Mucosa of descending colon (tissue), 3 donors: ENCODE results near the gene AREG. TPM values are rescaled to one million over a fixed set of nuclear protein-coding genes. Genes with fewer than 3 reads are reported as not detected.
A peak's percentile ranks its signal among the peaks of the same experiment; 100 is the strongest.

Experiments used
- ATAC-seq: fragments of 200-7000 bp; cut with Tn5 transposase; one replicate; pipeline ENCODE4 v1.9.1; 2020; ENCODE audit warnings: mild to moderate bottlenecking, moderate library complexity
- DNase-seq, 3 donors: peaks; one replicate each; pipeline ENCODE4 v3.0.0-alpha.2; 2020
- H3K36me3 ChIP-seq: fragments of 200-600 bp; one replicate; pipeline ENCODE4 v1.8.0; 2021; ENCODE audit warnings: low read depth, mild to moderate bottlenecking
- H3K4me1 ChIP-seq: fragments of 200-600 bp; one replicate; pipeline ENCODE4 v1.8.0; 2021; ENCODE audit warnings: low read depth, mild to moderate bottlenecking
- H3K4me3 ChIP-seq: fragments of 200-600 bp; one replicate; pipeline ENCODE4 v1.8.0; 2021; ENCODE audit warnings: mild to moderate bottlenecking
- H3K9me3 ChIP-seq: fragments of 200-600 bp; one replicate; pipeline ENCODE4 v1.8.0; 2021; ENCODE audit warnings: mild to moderate bottlenecking
- CTCF ChIP-seq: fragments of 200-600 bp; IDR thresholded peaks from one replicate; pipeline ENCODE4 v1.8.0; 2022; ENCODE audit warnings: antibody characterized with exemption, mild to moderate bottlenecking
- intact Hi-C, 2 donors: fragments of 100-400 bp; cut with DNase I in 1 of 2; cut with micrococcal nuclease in 1 of 2; formaldehyde crosslinking; loops; one replicate each; pipeline versions ENCODE4 v1.11.0 to v1.11.1; 2022; cut with DNase I, micrococcal nuclease
- total RNA-seq, 3 donors: library from RNA; stranded (reverse); fragmentation: NEBNext Ultra II Directional in 2 of 3; extraction: Animal tissue kit (Norgen Biotek cat#: 25700) in 2 of 3; gene quantifications; one replicate each; pipeline versions ENCODE4 v1.2.1 to v1.2.4, GENCODE V29; 2021 to 2023
- donor health status: DM: no; HTN: no; CAD: no; lungs with moderate emphysema.
- donor health status: DM: no; HTN: no; CAD: no.
- donor health status: DM: no; HTN: yes; CAD: no.

Gene AREG
- total RNA-seq, 3 donors from 2014 or later: 16.9 to 26.2 (median 18.9) TPM

GRCh38 chr4:74402692-74403456, 42.1 kb upstream of the AREG start:
- ATAC-seq (peak; percentile 23), DNase-seq (no peak)
- TF ChIP-seq CTCF: no peak
- Histone ChIP-seq H3K9me3 (no peaks in the 10 kb centered on the region), H3K36me3 (no peaks in the 10 kb centered on the region), H3K4me3 (no peak overlapping the region), H3K4me1 (no peaks in the 10 kb centered on the region)
- intact Hi-C loops: no loop called here

- intact Hi-C loops: no loop called here
- Histone ChIP-seq H3K36me3 (no peaks in the 10 kb centered on the region), H3K4me3 (no peak overlapping the region), H3K4me1 (no peaks in the 10 kb centered on the region), H3K9me3 (no peaks in the 10 kb centered on the region)
- DNase-seq (no peak), ATAC-seq (no peak)
- no peak for TF ChIP-seq CTCF
Measured at GRCh38 chr4:74407891-74408290, 37.0 kb upstream of the AREG start.

- intact Hi-C loops: no loop called here
- Histone ChIP-seq H3K9me3 (no peaks in the 10 kb centered on the region), H3K4me3 (no peak overlapping the region), H3K36me3 (no peaks in the 10 kb centered on the region), H3K4me1 (no peaks in the 10 kb centered on the region)
- no peak for TF ChIP-seq CTCF
- ATAC-seq (no peak), DNase-seq (no peak)
Measured at GRCh38 chr4:74408639-74409038, 36.3 kb upstream of the AREG start.

- DNase-seq: no peak
Measured at GRCh38 chr4:74410272-74410671, 34.7 kb upstream of the AREG start.

GRCh38 chr4:74412225-74412624, 32.7 kb upstream of the AREG start:
- intact Hi-C loops: no loop called here
- no peak for ATAC-seq
- H3K4me3 ChIP-seq: no peak overlapping the region
- H3K4me1 ChIP-seq: no peaks in the 10 kb centered on the region
- no peaks in the 10 kb centered on the region for H3K9me3 ChIP-seq
- no peak for TF ChIP-seq CTCF
- DNase-seq: no peak
- no peaks in the 10 kb centered on the region for H3K36me3 ChIP-seq

More at GRCh38 chr4:74410272-74410671, 34.7 kb upstream of the AREG start:
- no peaks in the 10 kb centered on the region for H3K36me3 ChIP-seq
- H3K4me3 ChIP-seq: no peak overlapping the region
- TF ChIP-seq CTCF: no peak
- intact Hi-C loops: no loop called here
- no peaks in the 10 kb centered on the region for H3K9me3 ChIP-seq
- ATAC-seq: no peak
- H3K4me1 ChIP-seq: no peaks in the 10 kb centered on the region

GRCh38 chr4:74413265-74413664, 31.7 kb upstream of the AREG start:
- no peak overlapping the region for H3K4me3 ChIP-seq
- no peaks in the 10 kb centered on the region for H3K36me3 ChIP-seq
- no peaks in the 10 kb centered on the region for H3K9me3 ChIP-seq
- intact Hi-C loops: no loop called here
- no peak for TF ChIP-seq CTCF
- DNase-seq: no peak
- H3K4me1 ChIP-seq: no peaks in the 10 kb centered on the region
- no peak for ATAC-seq
